GM12873 (cell line): ENCODE data around the gene VAMP8.

Experiments
- CTCF ChIP-seq: IDR thresholded peaks from 2 replicates; pipeline ENCODE4 v1.5.1; 2012; ENCODE audit warnings: low read depth, mild to moderate bottlenecking, moderate library complexity, low read length, control low read depth; ENCODE audit not compliant: insufficient read depth; ENCODE audit errors: missing control alignments

Gene VAMP8

GRCh38 chr2:85579266-85579935 lies 2.0 kb downstream of the VAMP8 start:
- no peak for TF ChIP-seq CTCF

- no peak for TF ChIP-seq CTCF
Measured at GRCh38 chr2:85580206-85580605, 2.8 kb downstream of the VAMP8 start.

- TF ChIP-seq CTCF: no peak
Measured at GRCh38 chr2:85582492-85582891, 5.1 kb downstream of the VAMP8 start.

- TF ChIP-seq CTCF: no peak
Measured at GRCh38 chr2:85583667-85584353, 6.4 kb downstream of the VAMP8 start.

- no peak for TF ChIP-seq CTCF
Measured at GRCh38 chr2:85584354-85584856, 7.0 kb downstream of the VAMP8 start, which contains the start of gene VAMP5. Gene VAMP5 (plus strand): TSS chr2:85584431. CDS start chr2:85584491, 60 bp downstream.

- TF ChIP-seq CTCF: no peak
Measured at GRCh38 chr2:85584857-85585780, 7.7 kb downstream of the VAMP8 start.

GRCh38 chr2:85585781-85586105 lies 8.4 kb downstream of the VAMP8 start:
- TF ChIP-seq CTCF: no peak
